HepG2 (cell line): ENCODE measurements around the gene CPLANE2. TPM values are rescaled to one million over a fixed set of nuclear protein-coding genes. Genes with fewer than 3 reads are reported as not detected.

Source experiments
- ATAC-seq: fragments of 200-7000 bp; cut with Tn5 transposase; 3 replicates; pipeline ENCODE4 v1.9.1; 2020; ENCODE audit warnings: mild to moderate bottlenecking, moderate library complexity
- BruUV-seq: library from RNA; stranded (reverse); fragments of 400-500 nt; replicated peaks from 2 replicates; lab custom pipeline; 2021; lab: Mats Ljungman, UMichigan
- CTCF ChIA-PET: fragments of 300-600 bp; formaldehyde crosslinking; extraction: SDS; loops from one replicate; lab custom pipeline; 2021; ENCODE audit warnings: low total read pairs, inconsistent platforms, low intra/inter-chr PET ratio; lab: Yijun Ruan, JAX
- POLR2A ChIA-PET: fragments of 350-600 bp; sonication (Branson Sonifier 250); formaldehyde crosslinking; loops from one replicate; lab custom pipeline; 2020; ENCODE audit warnings: antibody characterized with exemption, inconsistent platforms; lab: Yijun Ruan, JAX
- DNase-seq: peaks from one replicate; pipeline ENCODE4 v3.0.0-alpha.2; 2015; ENCODE audit warnings: low spot score
- FAIRE-seq: peaks from 3 replicates; lab custom pipeline; 2011; peaks lifted over from hg19 to GRCh38; lab: Jason Lieb, UNC
- H2AFZ ChIP-seq: one replicate; pipeline ENCODE4 v1.6.1; 2011; ENCODE audit warnings: low read length, inconsistent platforms
- H3K27ac ChIP-seq: fragments of 300-600 bp; 3 replicates; pipeline ENCODE4 v1.8.0; 2011; ENCODE audit warnings: mixed run types, mild to moderate bottlenecking, mixed read lengths, low read length, inconsistent platforms; ENCODE audit not compliant: insufficient read depth; ENCODE audit errors: extremely low read length
- H3K27me3 ChIP-seq, 2 experiments: fragments of 200-600 bp in 1 of 2; 2 replicates in 1 of 2; 3 replicates in 1 of 2; pipeline versions ENCODE4 v1.6.0 to v1.8.0; 2011; ENCODE audit warnings: low read length in 2 of 2, mild to moderate bottlenecking in 2 of 2, moderate library complexity in 2 of 2, inconsistent platforms in 1 of 2; ENCODE audit not compliant: insufficient read depth in 2 of 2, control insufficient read depth in 1 of 2
- H3K36me3 ChIP-seq, 2 experiments: fragments of 200-600 bp in 1 of 2; replicated peaks in 1 of 2; 2 replicates in 1 of 2; 3 replicates in 1 of 2; pipeline versions ENCODE4 v1.5.1 to v1.8.0; 2011; ENCODE audit warnings: low read length in 2 of 2, inconsistent platforms in 1 of 2; ENCODE audit not compliant: insufficient read depth in 2 of 2, control insufficient read depth in 1 of 2
- H3K4me1 ChIP-seq: 2 replicates; pipeline ENCODE4 v1.5.1; 2012; ENCODE audit warnings: low read length, inconsistent platforms; ENCODE audit not compliant: insufficient read depth
- H3K4me2 ChIP-seq: 2 replicates; pipeline ENCODE4 v1.6.0; 2011; ENCODE audit warnings: low read depth, low read length, inconsistent platforms
- H3K4me3 ChIP-seq, 3 experiments: fragments of 200-600 bp in 1 of 3; sonication (generic), shearing (Covaris generic) in 1 of 3; replicated peaks in 1 of 3; 2 replicates each; pipeline ENCODE4 v1.5.1; 2011 to 2016; ENCODE audit warnings: low read length in 3 of 3, inconsistent platforms in 2 of 3, low read depth in 2 of 3, mild to moderate bottlenecking in 2 of 3, control low read depth in 1 of 3, mixed read lengths in 1 of 3; ENCODE audit not compliant: insufficient read depth in 1 of 3
- H3K79me2 ChIP-seq: one replicate; pipeline ENCODE4 v1.6.1; 2011; ENCODE audit warnings: low read length, inconsistent platforms; ENCODE audit not compliant: insufficient read depth
- H3K9ac ChIP-seq: 2 replicates; pipeline ENCODE4 v1.6.0; 2011; ENCODE audit warnings: mild to moderate bottlenecking, low read depth, low read length, inconsistent platforms; ENCODE audit not compliant: insufficient read depth
- H3K9me3 ChIP-seq: 2 replicates; pipeline ENCODE4 v1.5.1; 2012; ENCODE audit warnings: mild to moderate bottlenecking, low read length
- H4K20me1 ChIP-seq: 2 replicates; pipeline ENCODE4 v1.6.0; 2011; ENCODE audit warnings: inconsistent platforms, mild to moderate bottlenecking, low read length, moderate library complexity; ENCODE audit not compliant: insufficient read depth
- GPBP1L1 ChIP-seq: sonication (generic); formaldehyde crosslinking; IDR thresholded peaks from 2 replicates; pipeline ENCODE4 v1.5.0; 2020; ENCODE audit warnings: mild to moderate bottlenecking, missing genetic modification reagents
- GPN1 ChIP-seq: sonication (generic); formaldehyde crosslinking; IDR thresholded peaks from 2 replicates; pipeline ENCODE4 v1.5.1; 2020; ENCODE audit warnings: missing genetic modification reagents, borderline replicate concordance
- HNRNPH1 ChIP-seq: fragments of 200-400 bp; formaldehyde crosslinking; optimal IDR thresholded peaks from 2 replicates; pipeline ENCODE3; 2017; ENCODE audit warnings: mild to moderate bottlenecking, low read depth, low read length
- HOXD1 ChIP-seq: sonication (generic); formaldehyde crosslinking; IDR thresholded peaks from 2 replicates; pipeline ENCODE4 v1.5.0; 2020; ENCODE audit warnings: missing genetic modification reagents
- IKZF4 ChIP-seq: sonication (generic); formaldehyde crosslinking; IDR thresholded peaks from 2 replicates; pipeline ENCODE4 v1.5.1; 2020; ENCODE audit warnings: borderline replicate concordance, mild to moderate bottlenecking, low read depth, missing genetic modification reagents; ENCODE audit errors: not compliant biosample characterization
- JARID2 ChIP-seq: sonication (generic); formaldehyde crosslinking; IDR thresholded peaks from 2 replicates; pipeline ENCODE4 v1.8.1; 2023; ENCODE audit warnings: missing genetic modification reagents, inconsistent platforms; ENCODE audit not compliant: insufficient replicate concordance
- KLF16 ChIP-seq, 2 experiments: sonication (generic) in 1 of 2; formaldehyde crosslinking in 1 of 2; IDR thresholded peaks; 2 replicates each; pipeline versions ENCODE4 v1.6.1 to v1.8.0; 2016 to 2023; ENCODE audit warnings: missing genetic modification reagents in 2 of 2, missing compliant biosample characterization in 1 of 2
- MAFG ChIP-seq: sonication (generic); formaldehyde crosslinking; IDR thresholded peaks from 2 replicates; pipeline ENCODE4 v1.5.1; 2020; ENCODE audit warnings: mild to moderate bottlenecking, missing genetic modification reagents
- SMAD3 ChIP-seq: sonication (generic); formaldehyde crosslinking; IDR thresholded peaks from 2 replicates; pipeline ENCODE4 v1.4.0; 2020; ENCODE audit warnings: missing genetic modification reagents
- ZNF235 ChIP-seq: sonication (generic); formaldehyde crosslinking; IDR thresholded peaks from 2 replicates; pipeline ENCODE4 v1.8.1; 2023; ENCODE audit warnings: mild to moderate bottlenecking, missing genetic modification reagents, borderline replicate concordance
- ZNF468 ChIP-seq: sonication (generic); formaldehyde crosslinking; IDR thresholded peaks from 2 replicates; pipeline ENCODE4 v1.8.0; 2022; ENCODE audit warnings: mild to moderate bottlenecking, moderate library complexity, missing genetic modification reagents
- ZNF652 ChIP-seq: IDR thresholded peaks from 2 replicates; pipeline ENCODE4 v1.6.1; 2016; ENCODE audit warnings: low read depth, borderline replicate concordance
- ZNF747 ChIP-seq: sonication (generic); formaldehyde crosslinking; IDR thresholded peaks from 2 replicates; pipeline ENCODE4 v1.8.1; 2023; ENCODE audit warnings: missing genetic modification reagents, mild to moderate bottlenecking, borderline replicate concordance
- ZNF780A ChIP-seq: sonication (generic); formaldehyde crosslinking; IDR thresholded peaks from 2 replicates; pipeline ENCODE4 v1.8.0; 2022; ENCODE audit warnings: mild to moderate bottlenecking, missing genetic modification reagents, moderate library complexity
- ZNF816 ChIP-seq: sonication (generic); formaldehyde crosslinking; IDR thresholded peaks from 2 replicates; pipeline ENCODE4 v1.8.0; 2022; ENCODE audit warnings: missing genetic modification reagents, mild to moderate bottlenecking, borderline replicate concordance
- WGBS: methylation state at CpG from one replicate; pipeline ENCODE4 v1.1.6; 2017; ENCODE audit warnings: low lambda C conversion rate; 5-methylcytosine and 5-hydroxymethylcytosine counted together
- in situ Hi-C: cut with HindIII; loops from 2 replicates; pipeline ENCODE4 v1.10.0; 2017; ENCODE audit warnings: low pct_unique_long_range_greater_than_20kb; ENCODE audit not compliant: extremely low pct_ligation_motif_present
- intact Hi-C: fragments of 100-400 bp; cut with micrococcal nuclease; formaldehyde crosslinking; loops from one replicate; pipeline ENCODE4 v1.10.0; 2022; ENCODE audit not compliant: unreplicated experiment
- polyA plus RNA-seq, 8 experiments: library from polyadenylated mRNA; depleted of rRNA in 3 of 8; stranded (reverse) in 7 of 8; unstranded in 1 of 8; fragments of >200 nt; fragmentation: Illumina TruSeq in 4 of 8; extraction: Trizol in 4 of 8; gene quantifications; 2 replicates each; pipeline versions ENCODE4 v1.2.1 to v1.2.3, GENCODE V29; 2011 to 2016; ENCODE audit warnings: low read depth in 4 of 8, missing spikeins in 1 of 8, mixed read lengths in 1 of 8; ENCODE audit not compliant: insufficient read depth in 1 of 8
- total RNA-seq, 5 experiments: library from RNA; depleted of rRNA; stranded (reverse); fragments of >200 nt; fragmentation: Illumina TruSeq; extraction: Trizol; gene quantifications; 2 replicates each; pipeline ENCODE4 v1.2.3, GENCODE V29; 2016; ENCODE audit warnings: low read depth in 1 of 5
- TF ChIP-seq, protein P1 (sequence below): sonication (generic); formaldehyde crosslinking; IDR thresholded peaks from 2 replicates; pipeline ENCODE4 v1.4.0; 2020; ENCODE audit warnings: missing genetic modification reagents
- TF ChIP-seq, protein P2 (sequence below): sonication (generic); formaldehyde crosslinking; IDR thresholded peaks from 2 replicates; pipeline ENCODE4 v1.4.0; 2020; ENCODE audit warnings: missing genetic modification reagents, borderline replicate concordance
- TF ChIP-seq, protein P3 (sequence below): IDR thresholded peaks from 2 replicates; pipeline ENCODE4 v1.6.1; 2016; ENCODE audit warnings: missing biosample characterization, missing genetic modification reagents, low read depth

Gene CPLANE2
- total and polyA plus RNA-seq, 2 of the 13 experiments (the other 11 are each of a cell fraction or from before 2014, with no cell fraction given) = 0.29 to 1.6 TPM

GRCh38 chr1:16213013-16213412, 24.0 kb downstream of the CPLANE2 start:
- Histone ChIP-seq H3K4me3 (no peak overlapping the region), H3K4me2 (no peak overlapping the region), H3K4me1 (peaks cover 52% of the 10 kb centered on the region), H4K20me1 (no peaks in the 10 kb centered on the region), H3K9ac (no peak overlapping the region), H3K27ac (no peak overlapping the region), H3K9me3 (no peaks in the 10 kb centered on the region), H3K27me3 (peaks cover 7 to 43% of the 10 kb centered on the region in 2 experiments; a peak in 3 of 5 replicates), H2AFZ (no peak overlapping the region), H3K36me3 (no peaks in the 10 kb centered on the region), H3K79me2 (no peaks in the 10 kb centered on the region)
- intact Hi-C loops = no loop called here
- 24% methylated on average over 3 of the region's 3 CpGs for WGBS
- no TSS peak for BruUV-seq
- DNase-seq = no peak
- ChIA-PET CTCF (no interaction called here), POLR2A (no interaction called here)
- in situ Hi-C loops = no loop called here
- no peak for ATAC-seq
- no peak for FAIRE-seq
- TF ChIP-seq SMAD3 (CRISPR knock-in tag) = no peak
- TF ChIP-seq MAFG (CRISPR knock-in tag) = no peak
- TF ChIP-seq, protein P1, sequence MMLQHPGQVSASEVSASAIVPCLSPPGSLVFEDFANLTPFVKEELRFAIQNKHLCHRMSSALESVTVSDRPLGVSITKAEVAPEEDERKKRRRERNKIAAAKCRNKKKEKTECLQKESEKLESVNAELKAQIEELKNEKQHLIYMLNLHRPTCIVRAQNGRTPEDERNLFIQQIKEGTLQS = no peak
- no peak for TF ChIP-seq JARID2 (CRISPR knock-in tag)
- TF ChIP-seq ZNF652 = no peak
- no peak for TF ChIP-seq ZNF780A
- no peak for TF ChIP-seq ZNF468
- no peak for TF ChIP-seq ZNF235 (CRISPR knock-in tag)
- TF ChIP-seq, protein P2, sequence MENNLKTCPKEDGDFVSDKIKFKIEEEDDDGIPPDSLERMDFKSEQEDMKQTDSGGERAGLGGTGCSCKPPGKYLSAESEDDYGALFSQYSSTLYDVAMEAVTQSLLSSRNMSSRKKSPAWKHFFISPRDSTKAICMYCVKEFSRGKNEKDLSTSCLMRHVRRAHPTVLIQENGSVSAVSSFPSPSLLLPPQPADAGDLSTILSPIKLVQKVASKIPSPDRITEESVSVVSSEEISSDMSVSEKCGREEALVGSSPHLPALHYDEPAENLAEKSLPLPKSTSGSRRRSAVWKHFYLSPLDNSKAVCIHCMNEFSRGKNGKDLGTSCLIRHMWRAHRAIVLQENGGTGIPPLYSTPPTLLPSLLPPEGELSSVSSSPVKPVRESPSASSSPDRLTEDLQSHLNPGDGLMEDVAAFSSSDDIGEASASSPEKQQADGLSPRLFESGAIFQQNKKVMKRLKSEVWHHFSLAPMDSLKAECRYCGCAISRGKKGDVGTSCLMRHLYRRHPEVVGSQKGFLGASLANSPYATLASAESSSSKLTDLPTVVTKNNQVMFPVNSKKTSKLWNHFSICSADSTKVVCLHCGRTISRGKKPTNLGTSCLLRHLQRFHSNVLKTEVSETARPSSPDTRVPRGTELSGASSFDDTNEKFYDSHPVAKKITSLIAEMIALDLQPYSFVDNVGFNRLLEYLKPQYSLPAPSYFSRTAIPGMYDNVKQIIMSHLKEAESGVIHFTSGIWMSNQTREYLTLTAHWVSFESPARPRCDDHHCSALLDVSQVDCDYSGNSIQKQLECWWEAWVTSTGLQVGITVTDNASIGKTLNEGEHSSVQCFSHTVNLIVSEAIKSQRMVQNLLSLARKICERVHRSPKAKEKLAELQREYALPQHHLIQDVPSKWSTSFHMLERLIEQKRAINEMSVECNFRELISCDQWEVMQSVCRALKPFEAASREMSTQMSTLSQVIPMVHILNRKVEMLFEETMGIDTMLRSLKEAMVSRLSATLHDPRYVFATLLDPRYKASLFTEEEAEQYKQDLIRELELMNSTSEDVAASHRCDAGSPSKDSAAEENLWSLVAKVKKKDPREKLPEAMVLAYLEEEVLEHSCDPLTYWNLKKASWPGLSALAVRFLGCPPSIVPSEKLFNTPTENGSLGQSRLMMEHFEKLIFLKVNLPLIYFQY (CRISPR knock-in tag) = no peak
- no peak for TF ChIP-seq KLF16 (CRISPR knock-in tag; IDR thresholded peaks at IDR 0.05)
- no peak for TF ChIP-seq GPN1 (CRISPR knock-in tag)
- no peak for TF ChIP-seq HNRNPH1
- no peak for TF ChIP-seq HOXD1 (CRISPR knock-in tag)
- TF ChIP-seq GPBP1L1 (CRISPR knock-in tag) = no peak
- no peak for TF ChIP-seq ZNF747 (CRISPR knock-in tag)
- no peak for TF ChIP-seq IKZF4 (CRISPR knock-in tag)
- TF ChIP-seq, protein P3, sequence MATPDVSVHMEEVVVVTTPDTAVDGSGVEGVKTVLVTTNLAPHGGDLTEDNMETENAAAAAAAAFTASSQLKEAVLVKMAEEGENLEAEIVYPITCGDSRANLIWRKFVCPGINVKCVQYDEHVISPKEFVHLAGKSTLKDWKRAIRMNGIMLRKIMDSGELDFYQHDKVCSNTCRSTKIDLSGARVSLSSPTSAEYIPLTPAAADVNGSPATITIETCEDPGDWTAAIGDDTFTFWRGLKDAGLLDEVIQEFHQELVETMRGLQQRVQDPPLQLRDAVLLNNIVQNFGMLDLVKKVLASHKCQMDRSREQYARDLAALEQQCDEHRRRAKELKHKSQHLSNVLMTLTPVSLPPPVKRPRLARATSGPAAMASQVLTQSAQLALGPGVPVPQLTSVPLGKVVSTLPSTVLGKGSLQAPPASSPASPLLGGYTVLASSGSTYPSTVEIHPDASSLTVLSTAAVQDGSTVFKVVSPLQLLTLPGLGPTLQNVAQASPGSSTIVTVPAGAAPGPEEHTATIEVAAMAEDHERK (CRISPR knock-in tag) = no peak
- TF ChIP-seq ZNF816 = no peak
- TF ChIP-seq, all 625 proteins: peak for 0
